PC-9 (cell line): ENCODE measurements around the gene SMARCA2.

ENCODE experiments used
- EZH2 ChIP-seq: fragments of 200-600 bp; sonication (generic); IDR thresholded peaks from 2 replicates; pipeline ENCODE4 v1.8.0; 2017; ENCODE audit warnings: antibody characterized with exemption, low read depth
- TF ChIP-seq, protein P1 (sequence below): fragments of 200-600 bp; sonication (generic); conservative IDR thresholded peaks from 2 replicates; pipeline ENCODE4 v1.6.1; 2017; ENCODE audit warnings: mixed run types, antibody characterized with exemption, mild to moderate bottlenecking, moderate library complexity

GRCh38 chr9:2241461-2241835 is 226.3 kb downstream of the SMARCA2 start:
- TF ChIP-seq, protein P1, sequence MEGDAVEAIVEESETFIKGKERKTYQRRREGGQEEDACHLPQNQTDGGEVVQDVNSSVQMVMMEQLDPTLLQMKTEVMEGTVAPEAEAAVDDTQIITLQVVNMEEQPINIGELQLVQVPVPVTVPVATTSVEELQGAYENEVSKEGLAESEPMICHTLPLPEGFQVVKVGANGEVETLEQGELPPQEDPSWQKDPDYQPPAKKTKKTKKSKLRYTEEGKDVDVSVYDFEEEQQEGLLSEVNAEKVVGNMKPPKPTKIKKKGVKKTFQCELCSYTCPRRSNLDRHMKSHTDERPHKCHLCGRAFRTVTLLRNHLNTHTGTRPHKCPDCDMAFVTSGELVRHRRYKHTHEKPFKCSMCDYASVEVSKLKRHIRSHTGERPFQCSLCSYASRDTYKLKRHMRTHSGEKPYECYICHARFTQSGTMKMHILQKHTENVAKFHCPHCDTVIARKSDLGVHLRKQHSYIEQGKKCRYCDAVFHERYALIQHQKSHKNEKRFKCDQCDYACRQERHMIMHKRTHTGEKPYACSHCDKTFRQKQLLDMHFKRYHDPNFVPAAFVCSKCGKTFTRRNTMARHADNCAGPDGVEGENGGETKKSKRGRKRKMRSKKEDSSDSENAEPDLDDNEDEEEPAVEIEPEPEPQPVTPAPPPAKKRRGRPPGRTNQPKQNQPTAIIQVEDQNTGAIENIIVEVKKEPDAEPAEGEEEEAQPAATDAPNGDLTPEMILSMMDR = no peak
- TF ChIP-seq EZH2 = no peak
